ENCODE data around the gene POU2AF2.
"Not testable (repeated sequence)": the region's sequence is repeated elsewhere in the genome, so short reads cannot be mapped to it uniquely, and the experiment has no call there.

Gene POU2AF2

GRCh38 chr11:111302298-111302697 lies 56.8 kb downstream of the POU2AF2 start:
- no peak for DNase-seq (ENCODE audit: low read depth, low spot score)

DNA sequence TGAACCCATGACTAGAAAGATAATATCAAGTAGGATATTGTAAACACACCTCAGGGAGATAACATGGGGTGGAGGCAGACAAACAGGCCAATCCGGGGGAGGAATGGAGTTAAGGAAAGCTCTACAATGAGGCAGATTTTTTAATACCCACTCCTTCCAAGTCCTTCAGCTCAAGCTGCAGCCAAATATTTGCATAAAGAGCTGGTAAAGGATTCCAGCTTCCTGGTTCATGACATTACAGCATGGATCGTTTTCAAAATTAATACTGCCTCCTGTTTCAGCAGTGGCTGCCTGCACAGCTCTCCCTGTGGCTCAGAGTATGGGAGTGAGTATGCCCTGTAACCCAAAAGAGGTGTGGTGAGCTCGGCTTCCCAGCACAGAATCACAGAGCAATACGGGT lies 57.9 kb downstream of the POU2AF2 start:
- no peak for DNase-seq (ENCODE audit: low read depth, low spot score)

GRCh38 chr11:111305162-111305802 lies 59.8 kb downstream of the POU2AF2 start:
- no peak for DNase-seq (ENCODE audit: low read depth, low spot score)

DNA sequence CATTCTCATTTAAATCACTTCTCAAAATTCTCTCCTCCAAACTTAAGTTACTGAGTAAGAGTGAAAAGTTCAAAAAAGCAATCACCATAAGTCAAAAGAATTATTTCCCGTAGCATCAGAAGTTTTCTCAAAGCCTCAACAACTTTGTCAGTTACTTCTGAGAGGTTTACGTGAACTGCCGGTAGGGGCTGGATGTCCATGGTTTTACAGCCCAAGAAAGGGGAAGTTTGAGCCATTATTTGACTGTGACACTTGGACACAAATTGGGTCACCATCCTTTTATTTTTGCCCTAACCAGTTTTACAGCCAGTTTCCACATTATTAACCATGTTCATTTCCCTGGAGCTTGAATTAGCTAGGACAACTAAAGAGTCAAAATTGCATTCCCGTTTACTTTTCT lies 60.4 kb downstream of the POU2AF2 start:
- DNase-seq (ENCODE audit: low read depth, low spot score) = no peak

DNA sequence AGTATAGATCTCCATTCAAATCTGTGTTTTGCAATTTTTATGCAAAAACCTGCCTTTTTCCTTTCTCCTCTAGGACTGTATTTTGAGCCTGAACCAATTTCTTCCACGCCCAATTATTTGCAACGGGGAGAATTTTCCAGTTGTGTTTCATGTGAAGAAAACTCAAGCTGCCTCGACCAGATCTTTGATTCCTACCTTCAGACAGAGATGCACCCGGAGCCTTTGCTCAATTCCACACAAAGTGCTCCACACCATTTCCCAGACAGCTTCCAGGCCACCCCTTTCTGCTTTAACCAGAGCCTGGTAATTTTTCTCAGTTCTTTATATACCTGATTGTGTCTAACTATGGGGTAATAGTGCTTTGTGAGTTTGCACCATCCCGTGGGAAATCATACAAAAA lies 60.8 kb downstream of the POU2AF2 start:
- DNase-seq (ENCODE audit: low read depth, low spot score) = no peak

GRCh38 chr11:111307472-111308108 lies 62.1 kb downstream of the POU2AF2 start:
- DNase-seq (ENCODE audit: low read depth, low spot score) = no peak

DNA sequence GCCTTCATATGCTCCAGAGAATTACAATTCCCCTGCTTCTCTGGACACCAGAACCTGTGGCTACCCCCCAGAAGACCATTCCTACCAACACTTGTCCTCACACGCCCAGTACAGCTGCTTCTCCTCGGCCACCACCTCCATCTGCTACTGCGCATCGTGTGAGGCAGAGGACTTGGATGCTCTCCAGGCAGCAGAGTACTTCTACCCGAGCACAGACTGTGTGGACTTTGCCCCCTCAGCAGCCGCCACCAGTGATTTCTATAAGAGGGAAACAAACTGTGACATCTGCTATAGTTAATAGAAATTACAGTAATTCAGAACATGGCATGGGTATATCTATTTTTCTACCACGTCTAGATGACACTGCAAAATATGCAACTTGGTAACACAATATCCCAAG lies 62.6 kb downstream of the POU2AF2 start:
- DNase-seq (ENCODE audit: low read depth, low spot score) = no peak

GRCh38 chr11:111309215-111309915 lies 63.8 kb downstream of the POU2AF2 start:
- DNase-seq (ENCODE audit: low read depth, low spot score) = no peak

DNA sequence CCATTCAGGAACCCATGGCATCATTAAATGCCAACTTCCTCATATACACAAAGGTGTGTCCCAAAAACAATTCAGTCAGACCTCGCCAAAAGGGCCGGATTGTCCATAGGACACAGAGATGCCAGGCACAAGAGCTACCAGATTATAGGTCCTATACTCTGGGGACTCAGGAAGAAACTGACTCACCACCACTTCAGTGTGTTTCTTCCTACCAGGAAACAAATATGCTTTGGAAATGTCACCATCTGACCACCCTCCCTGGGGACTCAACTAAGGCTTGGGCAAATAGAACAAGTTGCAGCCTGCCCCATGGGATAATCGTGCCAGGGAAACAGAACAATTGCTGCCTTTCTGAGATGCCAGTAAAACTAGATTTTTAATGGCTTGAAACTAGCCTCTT lies 64.6 kb downstream of the POU2AF2 start:
- no peak for DNase-seq (ENCODE audit: low read depth, low spot score)

GRCh38 chr11:111310723-111311122 lies 65.2 kb downstream of the POU2AF2 start:
- DNase-seq (ENCODE audit: low read depth, low spot score) = no peak

DNA sequence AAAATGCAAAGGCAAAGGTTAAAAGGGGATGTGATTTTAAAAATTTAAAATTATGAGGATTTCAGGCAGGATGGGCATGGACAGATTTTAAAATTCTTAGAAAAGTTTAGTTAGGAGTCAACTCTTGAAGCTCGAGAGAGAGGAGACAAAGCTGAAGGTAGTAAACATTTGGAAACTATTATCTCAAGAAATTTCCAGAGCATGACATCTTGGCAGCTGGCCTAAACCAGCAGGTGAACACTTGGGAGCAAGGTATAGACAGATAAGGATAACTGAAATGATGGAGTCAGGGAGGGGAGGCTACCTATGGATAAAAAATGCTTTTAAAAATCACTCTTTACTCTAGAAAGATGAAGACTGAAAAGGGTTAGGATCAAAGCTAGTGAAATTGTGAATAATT lies 66.6 kb downstream of the POU2AF2 start:
- no peak for DNase-seq (ENCODE audit: low read depth, low spot score)

DNA sequence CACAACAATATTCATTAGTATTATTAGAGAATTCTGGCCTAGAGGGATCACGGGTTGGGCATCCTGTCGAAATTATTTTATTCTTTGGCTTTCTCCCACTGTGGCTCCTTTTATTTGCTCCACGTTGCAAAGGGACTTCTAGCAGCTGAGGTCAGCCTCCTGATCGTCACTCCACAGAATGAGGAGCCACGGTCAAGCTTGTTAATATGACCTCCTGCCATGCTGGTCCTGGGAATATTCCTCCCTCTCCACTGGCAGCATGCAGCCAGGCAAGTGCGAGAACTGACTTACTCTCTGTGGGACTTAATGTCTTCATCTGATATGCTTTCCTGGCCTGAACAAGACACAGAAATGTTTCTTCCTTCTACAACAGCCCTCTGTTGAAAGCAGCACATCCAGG lies 73.8 kb downstream of the POU2AF2 start:
- DNase-seq (ENCODE audit: low read depth, low spot score) = no peak

GRCh38 chr11:111320199-111320598 lies 74.7 kb downstream of the POU2AF2 start:
- not testable (repeated sequence) for DNase-seq (ENCODE audit: low read depth, low spot score)

- no peak for DNase-seq (ENCODE audit: low read depth, low spot score)
Observed at GRCh38 chr11:111320728-111321568, 75.4 kb downstream of the POU2AF2 start.

GRCh38 chr11:111322534-111322933 lies 77.0 kb downstream of the POU2AF2 start:
- DNase-seq (ENCODE audit: low read depth, low spot score) = no peak

DNA sequence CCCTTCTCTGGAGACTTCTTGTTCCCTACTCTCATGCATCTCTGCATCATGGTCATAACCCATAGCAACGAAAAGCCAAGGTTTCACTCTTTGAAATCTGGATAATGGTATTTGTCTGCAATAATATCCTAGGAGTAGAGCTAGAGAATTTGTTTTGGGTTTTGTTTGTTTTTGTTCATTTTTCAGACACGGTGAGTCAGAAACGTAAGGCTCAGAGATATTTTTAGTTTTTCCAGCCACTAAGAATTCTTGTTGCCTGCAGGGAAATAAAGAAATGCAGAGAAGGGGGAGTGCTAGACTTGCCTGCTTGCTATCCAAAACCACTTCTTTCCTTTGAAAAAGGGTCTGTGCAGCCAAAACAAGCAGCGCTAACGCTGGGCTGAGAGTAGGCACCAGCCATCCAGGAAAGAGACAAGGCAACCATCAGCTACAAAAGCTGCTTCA lies 78.8 kb downstream of the POU2AF2 start:
- DNase-seq (ENCODE audit: low read depth, low spot score) = no peak

- no peak for DNase-seq (ENCODE audit: low read depth, low spot score)
Observed at GRCh38 chr11:111325259-111325658, 79.7 kb downstream of the POU2AF2 start.

GRCh38 chr11:111326824-111327223 lies 81.3 kb downstream of the POU2AF2 start:
- DNase-seq (ENCODE audit: low read depth, low spot score) = no peak

DNA sequence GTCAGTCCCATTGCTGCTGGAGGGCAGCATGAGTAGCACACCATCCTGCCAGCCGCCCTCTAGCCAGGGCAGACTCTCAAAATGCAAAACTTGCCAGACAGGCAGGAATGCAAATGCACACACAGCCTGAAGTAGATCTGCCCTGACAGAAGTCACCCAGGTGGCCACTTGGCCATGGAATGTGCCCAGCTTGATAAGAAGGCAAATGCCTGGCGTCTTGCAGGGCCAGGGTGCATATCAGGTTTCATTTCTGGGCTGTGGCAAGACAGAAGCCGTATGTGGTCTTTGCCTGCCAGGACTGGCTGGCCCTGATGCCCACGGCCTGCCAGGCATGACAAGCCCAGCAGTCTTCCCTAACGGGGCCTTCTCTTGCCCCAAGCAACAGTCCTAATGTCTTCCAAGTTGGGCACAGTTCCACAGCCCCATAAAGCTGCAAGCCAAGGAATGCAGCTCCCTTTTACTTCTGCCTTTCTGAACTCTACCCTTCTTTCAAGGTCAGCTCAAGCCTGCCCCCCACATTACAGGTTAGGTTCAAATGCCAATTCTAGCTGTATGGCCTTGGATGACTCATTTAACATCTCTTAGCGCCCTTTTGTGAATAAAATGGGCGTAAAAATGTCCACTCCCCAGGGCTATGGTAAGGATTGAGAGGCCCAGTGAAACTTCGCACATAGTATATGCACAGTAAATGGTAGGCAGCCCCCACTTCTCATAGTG lies 82.5 kb downstream of the POU2AF2 start:
- no peak for DNase-seq (ENCODE audit: low read depth, low spot score)

DNA sequence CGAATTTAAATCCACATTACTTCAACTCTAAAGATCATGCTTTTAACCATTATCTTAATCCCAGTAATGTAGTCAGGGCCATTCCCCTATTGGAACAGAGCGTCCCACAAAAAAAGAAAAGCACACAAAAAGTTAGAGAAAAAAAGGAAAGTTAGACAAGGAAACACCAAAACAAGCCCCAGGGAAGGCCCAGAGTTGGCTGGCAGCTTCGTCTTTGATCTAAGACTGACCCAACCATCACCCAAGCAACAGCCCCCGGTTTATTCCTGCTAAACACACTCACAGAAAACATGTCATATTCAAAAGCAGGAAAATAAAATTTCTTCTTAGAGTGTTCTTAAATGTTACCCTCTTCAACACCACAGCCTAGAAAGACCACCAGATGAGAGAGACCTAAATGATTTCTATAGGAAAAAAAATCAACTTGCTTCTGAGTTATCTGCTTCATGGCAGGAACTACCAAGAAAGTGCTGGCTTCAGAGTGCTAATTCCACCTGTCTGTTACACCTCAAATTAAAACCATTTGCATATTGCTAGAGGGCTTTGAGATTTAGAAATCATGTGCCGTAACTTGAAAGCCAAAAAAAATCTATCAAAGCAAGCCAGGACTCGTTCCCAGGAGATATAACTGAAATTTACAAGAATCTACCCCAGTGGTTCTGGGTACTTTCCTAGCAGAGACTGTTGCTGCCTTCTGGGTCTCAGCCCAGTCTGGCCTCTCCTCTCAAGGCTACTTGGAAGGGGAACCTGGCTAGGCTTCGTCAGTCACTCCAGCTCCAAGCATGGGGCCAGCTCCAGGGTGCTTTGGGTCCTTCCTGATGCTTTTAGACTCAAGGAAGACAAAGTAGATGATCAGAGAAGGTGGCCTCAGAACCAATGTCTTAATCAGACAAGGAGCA lies 84.0 kb downstream of the POU2AF2 start:
- no peak for DNase-seq (ENCODE audit: low read depth, low spot score)

Data from smooth muscle cell of the brain vasculature (primary cell).